AG04449 (cell line): ENCODE results near the gene DNAJB13.

Experiments
- CTCF ChIA-PET: fragments of 350-600 bp; formaldehyde crosslinking; extraction: SDS; loops from one replicate; lab custom pipeline; 2021; ENCODE audit warnings: antibody characterized with exemption; lab: Yijun Ruan, JAX
- POLR2A ChIA-PET: fragments of 400-600, 350-600 bp; formaldehyde crosslinking; extraction: SDS; loops from one replicate; lab custom pipeline; 2020; ENCODE audit warnings: antibody characterized with exemption, inconsistent platforms; lab: Yijun Ruan, JAX
- DNase-seq: peaks from one replicate; pipeline ENCODE4 v3.0.0-alpha.2; 2010; ENCODE audit warnings: low read depth, low spot score
- H3K4me3 ChIP-seq: 2 replicates; pipeline ENCODE4 v1.5.1; 2011; ENCODE audit warnings: low read depth, mild to moderate bottlenecking, control low read depth, low read length
- TF ChIP-seq, protein P1 (sequence below): IDR thresholded peaks from one replicate; pipeline ENCODE4 v1.5.1; 2011; ENCODE audit warnings: mild to moderate bottlenecking, moderate library complexity, low read length, control low read depth, inconsistent platforms; ENCODE audit not compliant: insufficient read depth; ENCODE audit errors: missing control alignments

Gene DNAJB13

DNA sequence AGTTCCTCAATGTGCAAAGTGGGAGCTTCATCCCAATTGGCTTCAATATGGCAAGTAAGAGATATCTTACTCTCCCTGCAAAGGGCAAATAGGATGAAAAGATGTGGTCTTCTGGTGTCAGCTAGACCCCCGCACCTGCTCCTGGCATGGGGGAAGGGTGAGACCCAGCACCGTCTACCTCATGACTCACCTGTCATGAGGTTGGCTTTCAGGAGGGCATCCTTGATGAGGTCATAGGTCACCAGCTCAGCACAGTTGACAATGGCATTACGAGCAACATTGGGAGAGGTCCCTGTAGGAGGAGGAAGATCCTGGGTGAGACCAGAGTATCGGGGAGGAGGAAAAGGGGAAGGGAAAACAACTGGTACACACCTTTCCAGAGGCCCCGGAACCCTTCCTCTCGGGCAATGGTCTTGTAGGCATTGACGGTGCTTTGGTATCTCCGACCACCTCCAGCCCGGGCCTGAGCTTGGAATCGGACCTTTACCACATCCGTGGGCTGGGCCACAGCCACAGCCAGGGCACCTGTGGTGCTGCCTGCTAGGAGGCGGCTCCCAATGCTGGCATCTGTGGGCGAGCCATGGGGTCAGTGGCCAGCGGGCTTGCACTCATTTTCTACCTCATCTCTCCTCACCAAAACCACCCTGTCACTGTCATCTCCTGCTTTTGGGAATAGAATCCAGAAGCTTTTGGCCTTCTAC lies 25.8 kb downstream of the DNAJB13 start:
- ChIA-PET POLR2A (no interaction called here), CTCF (interaction anchor here (12.0 kb wide), 1 partner anchor 10 kb away, joined by 105 read pairs; no protein-coding TSS in a partner anchor)
- no peak for DNase-seq
- no peak overlapping the region for H3K4me3 ChIP-seq
- TF ChIP-seq, protein P1, sequence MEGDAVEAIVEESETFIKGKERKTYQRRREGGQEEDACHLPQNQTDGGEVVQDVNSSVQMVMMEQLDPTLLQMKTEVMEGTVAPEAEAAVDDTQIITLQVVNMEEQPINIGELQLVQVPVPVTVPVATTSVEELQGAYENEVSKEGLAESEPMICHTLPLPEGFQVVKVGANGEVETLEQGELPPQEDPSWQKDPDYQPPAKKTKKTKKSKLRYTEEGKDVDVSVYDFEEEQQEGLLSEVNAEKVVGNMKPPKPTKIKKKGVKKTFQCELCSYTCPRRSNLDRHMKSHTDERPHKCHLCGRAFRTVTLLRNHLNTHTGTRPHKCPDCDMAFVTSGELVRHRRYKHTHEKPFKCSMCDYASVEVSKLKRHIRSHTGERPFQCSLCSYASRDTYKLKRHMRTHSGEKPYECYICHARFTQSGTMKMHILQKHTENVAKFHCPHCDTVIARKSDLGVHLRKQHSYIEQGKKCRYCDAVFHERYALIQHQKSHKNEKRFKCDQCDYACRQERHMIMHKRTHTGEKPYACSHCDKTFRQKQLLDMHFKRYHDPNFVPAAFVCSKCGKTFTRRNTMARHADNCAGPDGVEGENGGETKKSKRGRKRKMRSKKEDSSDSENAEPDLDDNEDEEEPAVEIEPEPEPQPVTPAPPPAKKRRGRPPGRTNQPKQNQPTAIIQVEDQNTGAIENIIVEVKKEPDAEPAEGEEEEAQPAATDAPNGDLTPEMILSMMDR: no peak

DNA sequence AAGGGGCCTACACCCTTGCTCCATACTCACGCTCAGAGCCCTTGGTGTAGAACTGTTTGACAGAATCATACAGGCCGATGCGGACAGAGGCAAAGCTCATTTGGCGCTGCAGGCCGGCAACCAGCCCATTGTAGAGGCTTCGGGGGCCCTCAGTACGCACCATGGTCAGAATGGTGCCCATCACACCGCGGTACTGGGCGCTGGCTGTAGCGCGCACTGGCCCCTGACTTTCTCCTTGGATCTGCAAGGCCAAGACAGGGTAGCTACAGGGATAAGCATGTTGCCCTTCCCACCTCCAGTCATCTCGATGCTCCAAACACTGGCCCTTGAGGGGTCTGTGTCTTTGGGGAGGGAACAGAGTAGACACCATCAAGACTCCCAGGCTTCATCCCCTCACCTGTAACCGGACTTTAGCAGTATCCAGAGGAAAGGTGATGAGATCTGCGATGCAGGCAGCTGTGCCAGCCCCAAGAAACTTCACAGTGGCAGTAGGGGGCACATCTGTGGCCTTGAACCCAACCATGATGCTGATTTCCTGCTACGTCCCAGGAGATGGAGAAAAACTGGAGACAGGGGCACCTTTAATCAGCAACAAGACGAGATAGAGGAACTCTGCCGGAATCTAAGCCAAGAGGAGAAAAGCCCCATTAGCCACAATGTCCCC lies 27.2 kb downstream of the DNAJB13 start:
- POLR2A ChIA-PET: no interaction called here
- no peak overlapping the region for H3K4me3 ChIP-seq
- no peak for DNase-seq
- TF ChIP-seq, protein P1: no peak
- CTCF ChIA-PET: interaction anchor here (12.0 kb wide), 1 partner anchor 11 kb away, joined by 105 read pairs; no protein-coding TSS in a partner anchor

- TF ChIP-seq, protein P1: no peak
- ChIA-PET POLR2A (interaction anchor here (1.5 kb wide), 1 partner anchor 12 kb away, joined by 3 read pairs; no protein-coding TSS in a partner anchor), CTCF (interaction anchor here (12.0 kb wide), 1 partner anchor 12 kb away, joined by 105 read pairs; no protein-coding TSS in a partner anchor)
- no peak overlapping the region for H3K4me3 ChIP-seq
- DNase-seq: no peak
Measured at GRCh38 chr11:73978576-73979086, 27.8 kb downstream of the DNAJB13 start.

DNA sequence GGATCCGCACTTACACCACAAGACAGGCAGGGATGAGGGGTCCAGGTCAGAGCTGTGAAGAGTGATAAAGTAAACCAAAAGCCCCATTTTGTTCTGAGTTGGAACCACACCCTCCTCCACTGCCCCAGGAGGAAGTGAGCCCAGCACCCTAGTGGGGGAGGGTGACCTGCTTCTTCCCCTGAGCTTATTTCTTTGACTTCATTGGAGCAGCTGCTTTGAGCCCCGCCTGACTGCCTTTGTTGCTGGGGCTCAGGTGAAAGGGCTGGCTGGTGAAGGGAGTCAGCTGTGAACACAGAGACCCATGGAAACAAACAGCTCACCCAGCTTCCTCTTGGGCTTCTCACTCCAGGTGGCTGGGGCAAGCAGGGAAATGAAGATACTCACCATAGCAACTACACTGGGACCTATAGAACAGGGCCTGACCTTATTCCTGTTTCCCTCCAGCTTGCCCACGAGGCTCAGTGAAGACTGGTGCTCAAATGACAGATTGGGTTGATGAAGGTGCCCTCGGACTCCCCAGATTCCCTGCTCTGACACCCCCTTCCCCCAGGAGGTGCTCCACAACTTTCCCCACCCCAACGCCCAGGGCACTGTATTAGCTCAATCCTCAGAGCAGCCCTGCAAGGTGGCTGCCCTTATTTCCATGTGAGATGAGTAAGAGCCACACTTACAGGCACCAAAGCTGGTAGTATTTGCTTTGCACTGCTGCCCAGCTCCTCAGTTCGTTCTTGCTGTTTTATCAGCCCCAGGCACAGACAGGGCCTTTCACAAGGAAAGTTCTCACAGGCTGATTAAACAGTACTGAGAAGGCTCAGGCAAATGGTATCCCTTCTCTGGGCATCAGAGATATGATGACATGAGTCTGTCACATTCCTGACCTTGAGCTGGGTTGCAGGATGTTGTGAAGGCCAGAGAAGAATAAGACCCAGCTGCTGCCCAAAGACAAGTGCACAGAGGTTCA lies 29.5 kb downstream of the DNAJB13 start:
- H3K4me3 ChIP-seq: no peak overlapping the region
- TF ChIP-seq, protein P1: no peak
- ChIA-PET POLR2A (interaction anchor here (1.5 kb wide), 2 partner anchors 14 to 191 kb away, joined by 3 to 5 read pairs; partner anchors contain the start of genes C2CD3 and PPME1), CTCF (interaction anchor here (1.1 to 12.0 kb wide), 3 partner anchors 14 to 469 kb away, joined by 3 to 105 read pairs (median 4); no protein-coding TSS in a partner anchor)
- DNase-seq: no peak

DNA sequence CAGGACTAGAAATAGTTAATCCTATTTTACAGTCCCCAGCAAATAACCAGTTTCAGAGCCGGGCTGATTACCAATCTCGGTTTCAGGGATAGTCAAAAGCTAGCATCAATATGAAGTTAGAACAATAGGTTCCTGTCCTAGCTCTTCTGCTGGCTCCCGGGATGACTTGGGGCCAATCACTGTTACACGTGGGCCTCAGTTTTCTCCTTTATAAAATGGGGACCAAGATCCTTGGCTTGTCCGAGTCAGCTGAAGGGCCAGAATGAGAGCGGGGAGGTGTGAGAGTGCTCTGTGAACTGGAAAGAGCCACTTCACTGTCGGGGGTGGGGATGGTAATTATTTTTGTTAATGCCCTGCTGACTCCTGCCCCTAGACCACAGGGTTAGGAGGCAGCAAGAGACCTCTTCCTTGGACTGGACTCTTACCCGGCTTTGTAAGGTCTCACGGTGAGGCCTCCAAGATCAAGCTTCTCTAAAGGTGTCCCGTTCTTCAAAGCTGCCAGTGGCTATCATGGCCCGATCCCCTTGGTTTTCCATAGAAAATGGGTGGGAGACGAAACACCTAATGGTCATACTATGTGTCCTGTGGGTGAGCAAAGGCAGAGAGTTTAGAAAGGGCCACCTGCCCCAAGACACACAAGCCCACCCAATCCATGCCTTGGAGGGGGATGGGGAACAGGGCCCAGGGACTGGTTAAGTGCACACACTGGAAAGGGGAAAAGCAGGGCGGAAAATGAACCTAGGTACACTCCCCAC lies 30.4 kb downstream of the DNAJB13 start:
- TF ChIP-seq, protein P1: no peak
- POLR2A ChIA-PET: interaction anchor here (1.5 kb wide), 1 partner anchor 190 kb away, joined by 5 read pairs; the partner anchor contains the start of genes C2CD3 and PPME1
- no peak for DNase-seq
- CTCF ChIA-PET: interaction anchor here (1.4 to 12.0 kb wide), 2 partner anchors 15 to 469 kb away, joined by 4 to 105 read pairs; no protein-coding TSS in a partner anchor
- H3K4me3 ChIP-seq: no peak overlapping the region
